Esophagus squamous epithelium (tissue), 5 donors: ENCODE results near the gene PDZD7. TPM values are rescaled to one million over a fixed set of nuclear protein-coding genes. Genes with fewer than 3 reads are reported as not detected.

Experiments used
- DNase-seq: peaks from one replicate; lab custom pipeline; 2025; lab: John Stamatoyannopoulos, UW
- H3K27ac ChIP-seq, 4 donors: fragments of 200-600 bp; sonication (generic); one replicate each; pipeline ENCODE4 v1.5.1; 2016 to 2019; ENCODE audit warnings: mild to moderate bottlenecking in 1 of 4
- H3K27me3 ChIP-seq, 4 donors: fragments of 200-600 bp; sonication (generic); 1 replicate in 3 of 4; 2 replicates in 1 of 4; pipeline versions ENCODE4 v1.5.1 to v1.6.0; 2017 to 2021; ENCODE audit warnings: antibody characterized with exemption in 1 of 4
- H3K36me3 ChIP-seq, 3 donors: fragments of 200-600 bp; sonication (generic); one replicate each; pipeline ENCODE4 v1.5.1; 2016 to 2019
- H3K4me1 ChIP-seq, 3 donors: fragments of 200-600 bp; sonication (generic); one replicate each; pipeline ENCODE4 v1.5.1; 2017 to 2019
- H3K4me3 ChIP-seq, 4 donors: fragments of 200-600 bp; sonication (generic); 1 replicate in 3 of 4; 2 replicates in 1 of 4; pipeline ENCODE4 v1.5.1; 2016 to 2019; ENCODE audit warnings: mild to moderate bottlenecking in 2 of 4, moderate library complexity in 1 of 4
- H3K9me3 ChIP-seq, 3 donors: fragments of 200-600 bp; sonication (generic); one replicate each; pipeline ENCODE4 v1.5.1; 2016 to 2019
- POLR2A ChIP-seq, 4 donors: fragments of 450-650 bp; IDR thresholded peaks; one replicate each; pipeline ENCODE4 v1.6.1; 2017; ENCODE audit warnings: antibody characterized with exemption in 4 of 4, mild to moderate bottlenecking in 4 of 4, moderate library complexity in 3 of 4
- WGBS, 2 donors: methylation state at CpG; one replicate each; pipeline ENCODE4 v1.1.5; 2018; 5-methylcytosine and 5-hydroxymethylcytosine counted together
- intact Hi-C: fragments of 100-400 bp; cut with DNase I; formaldehyde crosslinking; loops from one replicate; pipeline ENCODE4 v1.15.0; 2022
- total RNA-seq, 4 donors: library from RNA; depleted of rRNA; stranded (reverse); fragments of >200 nt; gene quantifications; one replicate each; pipeline ENCODE4 v1.1.0, GENCODE V29; 2016
- TF ChIP-seq, protein P1 (sequence below), 6 experiments: fragments of 450-650 bp in 4 of 6; fragments of 200-600 bp in 2 of 6; sonication (generic) in 2 of 6; IDR thresholded peaks; one replicate each; pipeline ENCODE4 v1.5.1; 2016 to 2019; ENCODE audit warnings: antibody characterized with exemption in 6 of 6, mild to moderate bottlenecking in 4 of 6, moderate library complexity in 4 of 6
- donor health status: DM: yes; HTN: yes; CAD: no.

The PDZD7 gene
- total RNA-seq, 4 donors from 2014 or later: 0.19 to 0.29 (median 0.26) TPM; not detected in 1

DNA sequence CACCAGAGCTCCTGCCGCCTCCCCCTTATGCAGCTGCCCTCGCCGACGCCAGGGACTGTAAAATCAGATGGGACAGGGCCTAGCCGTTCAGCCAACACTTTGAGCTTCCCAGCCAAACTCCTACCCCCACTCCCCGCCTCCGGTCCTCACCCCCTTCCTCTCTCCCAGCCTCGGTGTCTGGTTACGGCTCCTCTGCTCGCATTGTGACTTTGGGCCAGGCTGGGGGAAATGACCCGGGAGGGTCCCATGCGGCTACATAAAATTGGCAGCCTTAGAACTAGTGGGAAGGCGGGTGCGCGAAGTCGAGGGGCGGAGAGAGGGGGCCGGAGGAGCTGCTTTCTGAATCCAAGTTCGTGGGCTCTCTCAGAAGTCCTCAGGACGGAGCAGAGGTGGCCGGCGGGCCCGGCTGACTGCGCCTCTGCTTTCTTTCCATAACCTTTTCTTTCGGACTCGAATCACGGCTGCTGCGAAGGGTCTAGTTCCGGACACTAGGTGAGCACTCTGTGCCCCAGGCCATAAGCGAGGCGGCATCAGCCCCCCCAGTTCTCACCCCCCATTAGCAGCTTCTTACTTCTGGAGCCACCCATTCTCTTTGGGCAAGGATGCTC is 30.8 kb upstream of the PDZD7 start, which contains the start of gene KAZALD1:
Gene KAZALD1, plus strand, starts transcription at position 366 of the 608 bp plus-strand sequence. CDS start 604 bp downstream, outside the sequence.
- WGBS, 2 donors: 66 to 71% methylated on average over 14 to 17 of the region's 31 CpGs
- Histone ChIP-seq H3K4me1 (peaks cover 39 to 63% (median 42%) of the 10 kb centered on the region in 3 donors), H3K27ac (peak within 1 kb of the TSS; percentile 94 to 100 (median 98)), H3K36me3 (no peaks in the 10 kb centered on the region), H3K9me3 (no peaks in the 10 kb centered on the region), H3K4me3 (peak within 1 kb of the TSS; percentile 68 to 97 (median 82)), H3K27me3 (peaks cover 0 to 47% (median 0%) of the 10 kb centered on the region in 4 donors)
- no peak for DNase-seq
- intact Hi-C loops: no loop called here
- TF ChIP-seq POLR2A (IDR thresholded peaks at IDR 0.05): no peak
- TF ChIP-seq, protein P1, sequence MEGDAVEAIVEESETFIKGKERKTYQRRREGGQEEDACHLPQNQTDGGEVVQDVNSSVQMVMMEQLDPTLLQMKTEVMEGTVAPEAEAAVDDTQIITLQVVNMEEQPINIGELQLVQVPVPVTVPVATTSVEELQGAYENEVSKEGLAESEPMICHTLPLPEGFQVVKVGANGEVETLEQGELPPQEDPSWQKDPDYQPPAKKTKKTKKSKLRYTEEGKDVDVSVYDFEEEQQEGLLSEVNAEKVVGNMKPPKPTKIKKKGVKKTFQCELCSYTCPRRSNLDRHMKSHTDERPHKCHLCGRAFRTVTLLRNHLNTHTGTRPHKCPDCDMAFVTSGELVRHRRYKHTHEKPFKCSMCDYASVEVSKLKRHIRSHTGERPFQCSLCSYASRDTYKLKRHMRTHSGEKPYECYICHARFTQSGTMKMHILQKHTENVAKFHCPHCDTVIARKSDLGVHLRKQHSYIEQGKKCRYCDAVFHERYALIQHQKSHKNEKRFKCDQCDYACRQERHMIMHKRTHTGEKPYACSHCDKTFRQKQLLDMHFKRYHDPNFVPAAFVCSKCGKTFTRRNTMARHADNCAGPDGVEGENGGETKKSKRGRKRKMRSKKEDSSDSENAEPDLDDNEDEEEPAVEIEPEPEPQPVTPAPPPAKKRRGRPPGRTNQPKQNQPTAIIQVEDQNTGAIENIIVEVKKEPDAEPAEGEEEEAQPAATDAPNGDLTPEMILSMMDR (IDR thresholded peaks at IDR 0.05): no peak

DNA sequence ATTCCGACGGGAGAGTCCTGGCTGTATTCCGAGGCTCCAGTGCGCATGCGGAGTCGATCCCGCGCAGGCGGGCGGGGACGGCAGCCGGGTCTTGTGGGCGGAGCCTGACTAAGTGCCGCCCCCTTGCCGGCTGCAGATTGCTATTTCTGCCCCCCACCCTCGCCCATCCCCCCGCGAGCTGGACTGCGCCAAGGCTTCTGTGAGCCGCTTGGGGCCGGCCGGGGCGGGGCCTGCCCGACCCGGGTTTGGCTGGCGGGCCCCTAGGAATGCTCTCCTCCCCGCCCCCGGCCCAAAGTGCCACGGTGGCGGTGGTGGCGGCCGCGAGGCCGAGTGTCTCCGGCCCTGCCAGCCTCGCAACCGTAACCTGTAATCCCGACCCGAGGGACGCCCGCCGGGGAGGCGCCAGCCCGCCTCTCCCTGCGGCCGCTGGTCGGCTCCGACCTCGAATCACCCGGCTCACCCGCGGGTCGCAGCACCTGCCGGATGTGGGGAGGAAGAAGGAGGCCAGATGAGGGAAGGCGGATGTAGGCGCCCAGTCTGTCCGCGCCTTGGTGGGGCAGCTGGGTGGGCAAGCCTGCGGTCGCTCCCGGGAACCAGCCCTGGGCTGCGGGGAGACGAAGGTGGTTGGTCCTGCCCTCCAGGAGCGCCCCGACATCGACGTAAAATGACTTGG is 30.2 kb upstream of the PDZD7 start:
- peak overlapping the region; percentile 68 to 97 (median 82) for H3K4me3 ChIP-seq
- intact Hi-C loops: no loop called here
- 0 to 1% methylated on average over 19 to 30 of the region's 67 CpGs for WGBS, 2 donors
- no peaks in the 10 kb centered on the region for H3K36me3 ChIP-seq
- peaks cover 0 to 41% (median 0%) of the 10 kb centered on the region in 4 donors for H3K27me3 ChIP-seq
- peak; percentile 73 for DNase-seq
- peak in 2 of 4 donors; percentile 18 to 37 for TF ChIP-seq POLR2A (IDR thresholded peaks at IDR 0.05)
- TF ChIP-seq, protein P1 (IDR thresholded peaks at IDR 0.05): peak in 1 of 6 experiments; percentile 5
- peaks cover 32 to 57% (median 37%) of the 10 kb centered on the region in 3 donors for H3K4me1 ChIP-seq
- peak overlapping the region; percentile 94 to 100 (median 98) for H3K27ac ChIP-seq
- no peaks in the 10 kb centered on the region for H3K9me3 ChIP-seq

GRCh38 chr10:101060036-101060950 is 29.4 kb upstream of the PDZD7 start:
- DNase-seq: peak; percentile 73
- 0% methylated on average over 32 of the region's 37 CpGs for WGBS, 2 donors

DNA sequence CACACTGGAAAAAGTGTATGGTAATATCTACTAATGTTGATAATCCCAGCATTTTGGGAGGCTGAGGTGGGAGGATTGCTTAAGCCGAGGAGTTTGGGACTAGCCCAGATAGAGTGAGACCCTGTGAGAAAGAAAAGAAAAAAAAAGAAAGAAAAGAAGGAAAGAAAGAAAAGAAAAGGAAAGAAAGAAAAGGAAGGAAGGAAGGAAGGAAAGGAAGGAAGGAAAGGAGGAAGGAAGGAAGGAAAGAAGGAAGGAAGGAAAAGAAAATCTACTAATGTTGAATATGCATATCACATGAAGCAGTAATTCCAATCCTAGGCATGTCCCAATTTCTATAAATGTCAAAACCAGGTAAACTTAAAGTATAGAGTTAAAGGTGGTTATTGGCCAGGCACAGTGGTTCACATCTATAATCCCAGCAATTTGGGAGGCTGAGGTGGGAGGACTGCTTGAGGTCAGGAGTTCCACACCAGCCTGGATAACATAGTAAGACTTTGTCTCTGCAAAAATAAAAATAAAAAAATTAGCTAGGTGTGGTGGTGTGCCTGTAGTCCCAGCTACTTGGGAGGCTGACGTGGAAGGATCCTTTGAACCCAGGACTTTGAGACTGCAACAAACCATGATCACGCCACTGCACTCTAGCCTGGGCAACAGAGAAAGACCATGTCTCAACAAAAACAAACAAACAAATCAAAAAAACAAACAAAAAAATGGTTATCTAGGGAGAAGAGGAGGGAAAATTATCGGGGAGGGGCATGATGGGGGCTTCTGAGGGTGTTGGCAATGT is 25.6 kb upstream of the PDZD7 start:
- Histone ChIP-seq H3K27me3 (peaks cover 0 to 3% (median 0%) of the 10 kb centered on the region in 4 donors), H3K36me3 (no peaks in the 10 kb centered on the region), H3K9me3 (no peaks in the 10 kb centered on the region), H3K27ac (no peak overlapping the region), H3K4me3 (no peak overlapping the region), H3K4me1 (peaks cover 8 to 35% (median 13%) of the 10 kb centered on the region in 3 donors)
- no peak for DNase-seq
- intact Hi-C loops: no loop called here
- WGBS, 2 donors: 91 to 97% methylated on average over 4 of the region's 4 CpGs
- no peak for TF ChIP-seq POLR2A (IDR thresholded peaks at IDR 0.05)
- TF ChIP-seq, protein P1 (IDR thresholded peaks at IDR 0.05): no peak

More at GRCh38 chr10:101060036-101060950, 29.4 kb upstream of the PDZD7 start:
- intact Hi-C loops: no loop called here
- H3K36me3 ChIP-seq: no peaks in the 10 kb centered on the region
- peak overlapping the region; percentile 68 to 97 (median 82) for H3K4me3 ChIP-seq
- H3K27ac ChIP-seq: peak overlapping the region; percentile 94 to 100 (median 98)
- H3K9me3 ChIP-seq: no peaks in the 10 kb centered on the region
- peaks cover 0 to 35% (median 0%) of the 10 kb centered on the region in 4 donors for H3K27me3 ChIP-seq
- H3K4me1 ChIP-seq: peaks cover 26 to 49% (median 31%) of the 10 kb centered on the region in 3 donors
- TF ChIP-seq POLR2A (IDR thresholded peaks at IDR 0.05): no peak
- TF ChIP-seq, protein P1 (IDR thresholded peaks at IDR 0.05): peak; percentile 80 to 90 (median 86)
